WTC11 (cell line): ENCODE measurements around the gene ADK. TPM values are rescaled to one million over a fixed set of nuclear protein-coding genes. Genes with fewer than 3 reads are reported as not detected.

Source experiments
- ATAC-seq: fragments of 200-7000 bp; cut with Tn5 transposase; 2 replicates; pipeline ENCODE4 v1.10.0; 2021; ENCODE audit warnings: mild to moderate bottlenecking, moderate library complexity
- CTCF ChIA-PET: fragments of 300-600 bp; sonication (Branson Sonifier 250); formaldehyde crosslinking; loops from one replicate; lab custom pipeline; 2021; ENCODE audit warnings: antibody characterized with exemption; lab: Charles Lee
- POLR2A ChIA-PET: fragments of 350-600 bp; sonication (Branson Sonifier 250); formaldehyde crosslinking; loops from one replicate; lab custom pipeline; 2021; ENCODE audit warnings: antibody characterized with exemption; lab: Charles Lee
- DNase-seq: peaks from one replicate; pipeline ENCODE4 v3.0.0; 2021; ENCODE audit warnings: low spot score
- H3K27ac Mint-ChIP-seq: 2 replicates; pipeline ENCODE4 v1.8.0; 2021; ENCODE audit warnings: mixed read lengths
- H3K27me3 Mint-ChIP-seq: 2 replicates; pipeline ENCODE4 v1.8.0; 2021; ENCODE audit warnings: low read depth, mild to moderate bottlenecking, moderate library complexity, mixed read lengths
- H3K36me3 Mint-ChIP-seq: 2 replicates; pipeline ENCODE4 v1.8.0; 2021; ENCODE audit warnings: mixed read lengths
- H3K4me1 Mint-ChIP-seq: 2 replicates; pipeline ENCODE4 v1.8.0; 2022; ENCODE audit warnings: mixed read lengths
- H3K4me3 Mint-ChIP-seq: 2 replicates; pipeline ENCODE4 v1.8.0; 2021; ENCODE audit warnings: mild to moderate bottlenecking, moderate library complexity, mixed read lengths
- H3K9me3 Mint-ChIP-seq: 2 replicates; pipeline ENCODE4 v1.8.0; 2021; ENCODE audit warnings: mixed read lengths
- ATF1 ChIP-seq: sonication (generic); formaldehyde crosslinking; IDR thresholded peaks from 2 replicates; pipeline ENCODE4 v1.8.1; 2023; ENCODE audit warnings: mild to moderate bottlenecking, moderate library complexity, missing genetic modification reagents
- ATF2 ChIP-seq: sonication (generic); formaldehyde crosslinking; IDR thresholded peaks from 2 replicates; pipeline ENCODE4 v1.8.1; 2022; ENCODE audit warnings: low read depth, missing genetic modification reagents, borderline replicate concordance
- CDX4 ChIP-seq: fragments of 250-450 bp; sonication (Bioruptor Pico); IDR thresholded peaks from 2 replicates; pipeline ENCODE4 v1.9.0; 2021; ENCODE audit warnings: moderate library complexity, mild to moderate bottlenecking, inconsistent platforms, borderline replicate concordance
- ERG ChIP-seq: fragments of 250-450 bp; sonication (Bioruptor Pico); IDR thresholded peaks from 2 replicates; pipeline ENCODE4 v1.8.0; 2021; ENCODE audit warnings: mild to moderate bottlenecking
- HMGXB4 ChIP-seq: sonication (generic); formaldehyde crosslinking; IDR thresholded peaks from 2 replicates; pipeline ENCODE4 v1.8.1; 2023; ENCODE audit warnings: mild to moderate bottlenecking, moderate library complexity, missing genetic modification reagents
- JAZF1 ChIP-seq: fragments of 250-450 bp; sonication (Bioruptor Pico); IDR thresholded peaks from 2 replicates; pipeline ENCODE4 v1.9.0; 2021; ENCODE audit warnings: moderate library complexity, mild to moderate bottlenecking, inconsistent platforms
- JUN ChIP-seq: sonication (generic); formaldehyde crosslinking; IDR thresholded peaks from 2 replicates; pipeline ENCODE4 v1.8.0; 2023; ENCODE audit warnings: mild to moderate bottlenecking, missing genetic modification reagents
- MAX ChIP-seq: sonication (generic); formaldehyde crosslinking; IDR thresholded peaks from 2 replicates; pipeline ENCODE4 v1.8.0; 2022; ENCODE audit warnings: mild to moderate bottlenecking, missing genetic modification reagents
- MXD4 ChIP-seq: fragments of 250-450 bp; sonication (Bioruptor Pico); IDR thresholded peaks from 2 replicates; pipeline ENCODE4 v1.8.0; 2021; ENCODE audit warnings: mild to moderate bottlenecking, moderate library complexity, borderline replicate concordance
- OVOL2 ChIP-seq: fragments of 250-450 bp; sonication (Bioruptor Pico); IDR thresholded peaks from 2 replicates; pipeline ENCODE4 v1.9.0; 2021; ENCODE audit warnings: mild to moderate bottlenecking, borderline replicate concordance
- ZBTB43 ChIP-seq: sonication (generic); formaldehyde crosslinking; IDR thresholded peaks from 2 replicates; pipeline ENCODE4 v1.8.1; 2023; ENCODE audit warnings: mild to moderate bottlenecking, missing genetic modification reagents
- ZNF138 ChIP-seq: sonication (generic); formaldehyde crosslinking; conservative IDR thresholded peaks from 2 replicates; pipeline ENCODE4 v1.8.1; 2022; ENCODE audit warnings: mild to moderate bottlenecking, moderate library complexity, missing genetic modification reagents
- ZNF219 ChIP-seq: sonication (generic); formaldehyde crosslinking; IDR thresholded peaks from 2 replicates; pipeline ENCODE4 v1.8.0; 2023; ENCODE audit warnings: missing genetic modification reagents, mild to moderate bottlenecking, borderline replicate concordance
- ZNF232 ChIP-seq: sonication (generic); formaldehyde crosslinking; IDR thresholded peaks from 2 replicates; pipeline ENCODE4 v1.8.0; 2022; ENCODE audit warnings: mild to moderate bottlenecking, missing genetic modification reagents
- total RNA-seq: library from RNA; stranded (reverse); gene quantifications from 3 replicates; pipeline ENCODE4 v1.2.3, GENCODE V29; 2021
- TF ChIP-seq, protein P1 (sequence below): sonication (generic); formaldehyde crosslinking; IDR thresholded peaks from 2 replicates; pipeline ENCODE4 v1.8.0; 2023; ENCODE audit warnings: missing genetic modification reagents

The ADK gene
- total RNA-seq, 1 experiment from 2014 or later: 32.7 TPM

DNA sequence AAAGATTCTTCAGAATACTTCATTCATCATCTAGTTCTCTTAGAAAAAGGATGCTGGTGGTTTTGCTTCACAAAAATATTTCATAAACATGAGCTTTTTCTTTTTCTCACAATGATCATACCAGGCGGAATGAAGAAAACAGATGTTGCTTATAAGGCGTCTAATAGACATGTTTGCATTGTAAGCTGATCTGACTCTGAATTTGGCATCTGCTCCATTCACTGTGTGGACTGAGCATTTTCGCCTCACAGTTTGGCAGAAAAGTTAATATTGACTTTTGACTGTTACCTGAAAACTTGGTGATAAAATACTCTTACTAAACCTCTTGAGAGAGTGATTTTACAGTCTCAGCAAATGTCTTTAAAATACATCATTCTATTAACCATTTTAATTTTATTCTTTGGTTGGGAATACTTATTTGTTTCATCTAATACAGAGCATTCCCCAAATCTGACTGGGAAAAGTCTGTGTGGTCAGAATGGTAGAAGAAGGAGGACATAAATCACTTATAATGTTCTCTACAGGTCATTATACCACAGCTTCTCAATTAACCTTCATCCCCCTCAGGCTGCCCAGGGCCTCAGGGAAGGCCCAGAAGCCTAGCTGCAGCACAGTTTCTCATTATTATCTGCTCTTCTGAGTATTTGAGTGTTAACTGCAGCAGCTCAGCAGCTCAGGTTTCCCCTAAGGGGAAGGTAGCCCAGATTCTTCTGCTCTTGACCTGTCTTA lies 553.8 kb downstream of the ADK start:
- Mint-ChIP-seq H3K27me3 (no peaks in the 10 kb centered on the region), H3K4me1 (no peaks in the 10 kb centered on the region), H3K27ac (no peak overlapping the region), H3K36me3 (no peaks in the 10 kb centered on the region), H3K4me3 (no peak overlapping the region), H3K9me3 (no peaks in the 10 kb centered on the region)
- TF ChIP-seq ERG (CRISPR knock-in tag) (no peak), ZNF138 (CRISPR knock-in tag) (no peak), JAZF1 (no peak), OVOL2 (no peak), ATF1 (no peak), MAX (CRISPR knock-in tag) (no peak), ZNF232 (CRISPR knock-in tag) (no peak), MXD4 (CRISPR knock-in tag) (no peak), HMGXB4 (CRISPR knock-in tag) (no peak)
- TF ChIP-seq, protein P1, sequence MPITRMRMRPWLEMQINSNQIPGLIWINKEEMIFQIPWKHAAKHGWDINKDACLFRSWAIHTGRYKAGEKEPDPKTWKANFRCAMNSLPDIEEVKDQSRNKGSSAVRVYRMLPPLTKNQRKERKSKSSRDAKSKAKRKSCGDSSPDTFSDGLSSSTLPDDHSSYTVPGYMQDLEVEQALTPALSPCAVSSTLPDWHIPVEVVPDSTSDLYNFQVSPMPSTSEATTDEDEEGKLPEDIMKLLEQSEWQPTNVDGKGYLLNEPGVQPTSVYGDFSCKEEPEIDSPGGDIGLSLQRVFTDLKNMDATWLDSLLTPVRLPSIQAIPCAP: no peak
- no peak for ATAC-seq
- ChIA-PET POLR2A (no interaction called here), CTCF (interaction anchor here (0.6 kb wide), 1 partner anchor 121 kb away, joined by 4 read pairs; the partner anchor contains the start of gene KAT6B)
- no peak for DNase-seq

- TF ChIP-seq ATF2 (CRISPR knock-in tag) (no peak), CDX4 (CRISPR knock-in tag) (no peak), ZNF232 (CRISPR knock-in tag) (no peak), ZBTB43 (CRISPR knock-in tag) (no peak), ZNF219 (CRISPR knock-in tag) (no peak), JUN (no peak)
- ATAC-seq (no peak), DNase-seq (no peak)
- H3K27ac Mint-ChIP-seq: no peak overlapping the region
- no peaks in the 10 kb centered on the region for H3K4me1 Mint-ChIP-seq
- no peaks in the 10 kb centered on the region for H3K36me3 Mint-ChIP-seq
- no peaks in the 10 kb centered on the region for H3K27me3 Mint-ChIP-seq
- CTCF ChIA-PET: no interaction called here
- POLR2A ChIA-PET: no interaction called here
- H3K9me3 Mint-ChIP-seq: no peaks in the 10 kb centered on the region
- H3K4me3 Mint-ChIP-seq: no peak overlapping the region
Observed at GRCh38 chr10:74705358-74705980, 554.4 kb downstream of the ADK start.
